HG03025 (cell line): ENCODE measurements around the gene SFT2D3.

Experiments
- ATAC-seq: cut with Tn5 transposase; IDR thresholded peaks from one replicate; pipeline ENCODE4 v1.9.1; 2021; ENCODE audit warnings: mild to moderate bottlenecking, moderate library complexity; ENCODE audit not compliant: unreplicated experiment, low FRiP score

Gene SFT2D3

DNA sequence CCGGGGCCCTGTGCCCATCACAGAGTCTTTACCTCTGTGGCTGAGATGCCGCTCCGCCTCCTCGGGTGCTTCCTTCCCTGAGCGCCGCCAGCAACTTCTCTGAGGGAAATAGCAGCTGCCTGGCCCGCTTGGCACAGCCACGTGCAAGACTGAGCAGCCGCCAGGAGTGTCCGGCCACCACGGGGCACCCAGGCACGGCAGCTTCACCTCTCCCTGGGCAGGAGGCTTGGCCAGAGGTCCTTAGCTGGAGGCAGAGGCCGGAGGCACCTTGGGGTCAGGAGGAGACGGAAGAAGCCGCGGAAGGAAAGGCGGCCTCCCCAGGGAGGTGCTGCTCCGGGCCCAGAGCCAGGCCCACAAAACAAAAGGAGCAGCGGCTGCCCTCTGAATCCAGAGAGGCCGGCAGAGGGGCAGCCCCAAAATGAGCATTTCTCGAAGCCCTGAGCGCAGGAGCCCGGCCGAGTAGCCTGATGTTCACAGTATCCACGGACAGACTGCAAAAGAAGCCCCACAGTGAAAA lies 20.0 kb upstream of the SFT2D3 start:
- no peak for ATAC-seq

DNA sequence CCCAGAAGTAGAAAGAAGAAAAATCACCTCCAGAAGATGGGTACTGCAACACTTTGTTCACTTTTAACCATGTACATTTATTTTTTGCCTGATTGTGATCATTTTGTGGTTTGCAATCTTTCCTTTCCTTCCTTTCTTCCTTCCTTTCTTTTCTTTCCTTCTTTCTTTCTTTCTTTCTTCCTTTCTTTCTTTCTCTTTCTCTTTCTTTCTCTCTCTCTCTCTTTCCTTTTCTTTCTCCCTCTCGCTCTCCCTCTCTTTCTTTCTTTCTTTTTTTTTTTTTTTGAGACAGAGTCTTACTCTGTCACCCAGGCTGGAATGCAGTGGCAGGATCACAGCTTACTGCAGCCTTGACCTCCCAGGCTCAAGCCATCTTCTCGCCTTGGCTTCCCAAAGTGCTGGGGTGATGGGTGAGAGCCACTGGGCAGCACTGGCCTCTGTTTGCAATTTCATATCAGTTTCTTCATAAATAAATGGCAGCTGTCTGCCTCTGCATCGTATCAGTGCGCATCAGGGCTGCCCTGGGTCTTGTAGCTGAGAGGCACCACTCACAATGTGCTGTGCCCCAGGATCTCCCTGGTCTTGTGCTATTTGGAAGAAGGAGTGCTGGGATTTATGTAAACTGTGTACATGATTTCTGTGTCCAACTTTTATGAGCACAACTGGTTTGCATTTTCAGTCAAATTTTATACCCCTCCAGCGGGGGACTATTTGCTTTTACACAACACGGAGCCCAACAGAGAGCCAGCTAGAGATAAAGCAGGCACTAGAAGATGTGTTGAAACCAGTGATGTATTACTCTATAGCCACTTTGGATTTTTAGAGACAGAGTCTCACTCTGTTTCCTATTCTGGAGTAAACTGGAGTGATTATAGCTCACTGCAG lies 19.1 kb upstream of the SFT2D3 start:
- ATAC-seq = no peak

DNA sequence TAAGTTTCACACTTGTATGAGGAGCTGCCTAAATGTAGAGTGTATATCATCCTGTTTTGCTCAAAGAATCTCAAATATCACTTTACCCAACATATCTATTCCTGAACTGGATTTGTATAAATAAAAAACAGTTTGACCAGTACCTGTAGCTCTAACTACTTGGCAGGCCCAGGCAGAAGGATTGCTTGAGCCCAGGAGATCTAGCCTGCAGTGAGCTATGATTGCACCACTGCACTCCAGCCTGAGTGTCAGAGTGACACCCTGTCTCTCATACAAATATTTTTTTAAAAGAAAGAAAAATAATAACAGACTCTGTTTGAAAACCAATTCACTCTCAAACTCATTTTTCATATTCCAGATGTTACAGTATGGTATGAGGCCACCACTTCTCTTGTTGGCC lies 18.2 kb upstream of the SFT2D3 start:
- no peak for ATAC-seq

DNA sequence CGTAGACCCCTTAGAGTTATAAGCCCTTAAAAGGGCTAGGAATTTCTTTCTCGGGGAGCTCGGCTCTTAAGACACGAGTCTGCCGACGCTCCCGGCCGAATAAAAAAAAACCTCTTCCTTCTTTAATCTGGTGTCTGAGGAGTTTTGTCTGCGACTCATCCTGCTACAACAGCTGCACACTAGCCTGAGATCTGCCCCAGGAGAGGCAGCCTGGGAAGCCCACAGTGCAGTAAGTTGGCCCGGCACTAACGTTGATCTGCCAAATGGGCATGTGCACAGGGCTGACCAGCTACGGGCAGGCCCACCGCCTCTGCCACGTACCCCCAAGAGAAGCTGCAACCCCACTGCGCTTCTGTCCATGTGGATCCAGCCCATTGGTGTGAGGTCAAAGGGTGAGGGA lies 17.5 kb upstream of the SFT2D3 start:
- ATAC-seq = no peak

DNA sequence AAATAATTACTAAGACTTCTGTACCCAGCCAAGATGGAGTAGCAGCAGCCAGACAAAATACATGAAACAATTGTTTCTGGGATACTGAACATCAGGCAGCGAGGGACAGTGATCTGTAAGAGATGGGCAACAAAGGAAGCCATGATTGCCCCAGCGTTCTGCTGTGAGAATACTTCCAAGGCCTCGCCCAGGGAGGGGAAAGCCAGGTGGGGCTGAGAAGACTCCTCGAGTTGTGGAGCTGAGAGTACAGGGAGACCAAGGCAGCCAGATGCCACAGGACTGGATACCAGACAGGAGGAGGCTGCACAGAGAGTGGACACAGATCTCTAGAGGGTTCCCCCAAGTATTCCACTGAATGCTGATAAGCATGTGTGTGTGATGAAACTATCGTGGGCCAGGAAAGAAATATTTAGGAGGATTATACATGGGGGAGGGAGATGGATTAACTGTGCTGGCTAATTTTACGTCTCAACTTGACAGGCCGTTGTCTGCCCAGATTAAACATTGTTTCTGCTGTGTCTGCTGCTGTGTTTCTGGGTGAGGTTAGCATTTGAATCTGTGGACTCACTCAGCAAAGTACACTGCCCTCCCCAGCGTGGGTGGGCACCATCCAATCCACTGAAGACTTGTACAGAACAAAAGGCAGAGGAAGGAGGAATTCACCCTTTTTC lies 15.8 kb upstream of the SFT2D3 start:
- ATAC-seq = no peak

DNA sequence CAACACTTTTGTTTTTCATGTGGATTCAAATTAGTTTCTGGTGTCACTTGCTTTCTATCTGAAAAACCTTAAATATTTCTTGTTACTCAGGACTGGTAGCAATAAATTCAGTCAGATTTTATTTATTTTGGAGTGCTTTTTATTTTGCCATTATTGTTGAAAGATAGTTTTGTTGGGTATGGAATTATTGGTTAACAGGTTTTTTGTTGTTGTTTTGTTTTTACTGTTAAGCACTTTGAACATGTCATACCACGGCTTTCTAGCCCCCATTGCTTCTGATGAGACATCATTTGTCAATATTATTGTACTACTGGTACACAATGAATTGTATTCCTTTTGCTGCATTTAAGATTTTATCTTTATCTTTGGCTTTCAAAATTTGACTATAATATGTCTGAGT lies 12.9 kb upstream of the SFT2D3 start:
- no peak for ATAC-seq

DNA sequence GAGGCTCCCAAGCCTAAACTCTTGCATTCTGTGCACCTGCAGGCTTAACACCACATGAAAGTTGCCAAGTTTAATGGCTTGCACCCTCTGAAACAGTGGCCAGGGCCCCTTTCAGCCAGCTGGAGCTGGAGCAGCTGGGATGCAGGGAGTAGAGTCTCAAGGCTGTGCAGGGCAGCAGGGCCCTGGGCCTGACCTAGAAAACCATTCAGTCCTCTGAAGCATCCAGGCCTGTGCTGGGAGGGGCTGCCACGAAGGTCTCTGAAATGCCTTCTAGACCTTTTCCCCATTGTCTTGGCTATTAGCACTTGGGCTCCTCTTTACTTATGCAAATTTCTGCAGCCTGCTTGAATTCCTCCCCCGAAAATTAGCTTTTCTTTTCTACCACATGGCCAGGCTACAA lies 10.6 kb upstream of the SFT2D3 start:
- ATAC-seq = no peak

DNA sequence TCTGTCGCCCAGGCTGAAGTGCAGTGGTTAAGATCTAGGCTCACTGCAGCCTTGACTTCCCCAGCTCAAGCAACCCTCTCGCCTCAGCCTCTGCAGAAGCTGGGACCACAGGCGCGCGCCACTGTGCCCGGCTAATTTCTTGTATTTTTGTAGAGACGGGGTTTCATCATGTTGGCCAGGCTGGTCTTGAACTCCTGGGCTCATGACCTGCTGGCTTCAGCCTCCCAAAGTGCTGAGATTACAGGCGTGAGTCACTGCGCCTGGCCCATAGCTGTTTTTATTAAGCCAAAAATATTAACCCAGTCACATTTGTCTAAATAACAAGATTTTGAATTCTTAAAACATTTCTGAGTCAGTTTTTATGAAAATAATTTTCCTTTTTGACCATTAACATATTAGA lies 6.3 kb upstream of the SFT2D3 start:
- no peak for ATAC-seq

DNA sequence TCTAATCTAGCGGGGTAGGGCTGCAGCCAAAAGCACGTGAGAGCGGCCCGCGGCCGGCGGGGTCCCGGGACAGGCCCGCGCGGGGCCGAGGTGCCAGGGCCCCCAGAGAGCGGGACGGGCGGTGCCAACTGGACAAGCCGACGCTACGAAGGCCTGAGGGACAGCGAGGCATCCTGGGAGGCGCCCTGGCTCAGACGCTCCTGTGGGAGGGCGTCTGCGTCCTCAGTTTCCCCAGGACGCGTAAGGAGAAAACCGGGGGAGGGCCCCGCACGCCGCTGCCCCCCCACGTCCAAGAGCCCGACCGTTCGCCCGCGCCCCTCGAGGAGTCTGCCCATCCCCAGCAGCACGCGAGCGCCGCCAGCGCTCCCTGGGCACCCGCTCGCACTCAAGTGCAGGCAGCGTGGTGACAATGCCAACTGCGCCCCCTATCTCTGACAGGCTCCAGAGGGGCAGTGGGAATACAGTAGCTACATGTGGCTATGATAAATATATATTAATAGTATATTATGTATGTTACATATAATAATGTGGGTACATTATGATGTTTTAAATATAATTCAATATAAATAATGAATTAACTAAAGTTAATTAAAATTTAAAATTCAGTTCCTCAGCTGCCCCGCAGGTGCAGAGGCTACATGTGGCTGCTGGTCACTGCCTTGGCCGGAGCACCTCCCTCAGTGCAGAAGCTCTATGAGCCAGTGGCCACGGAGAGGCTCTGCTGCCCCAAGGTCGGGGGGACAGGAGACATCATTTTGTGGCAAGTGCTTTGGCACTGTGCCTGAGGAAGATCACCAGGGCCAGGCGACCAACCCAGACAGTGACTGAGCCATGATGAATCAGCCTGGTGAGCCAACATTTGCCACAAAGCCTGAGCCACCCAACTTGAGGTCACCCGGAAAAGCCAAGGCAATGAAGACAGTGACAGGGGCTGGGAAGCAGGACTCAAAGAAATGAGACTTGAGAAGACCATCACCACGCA lies 5.5 kb upstream of the SFT2D3 start:
- no peak for ATAC-seq

DNA sequence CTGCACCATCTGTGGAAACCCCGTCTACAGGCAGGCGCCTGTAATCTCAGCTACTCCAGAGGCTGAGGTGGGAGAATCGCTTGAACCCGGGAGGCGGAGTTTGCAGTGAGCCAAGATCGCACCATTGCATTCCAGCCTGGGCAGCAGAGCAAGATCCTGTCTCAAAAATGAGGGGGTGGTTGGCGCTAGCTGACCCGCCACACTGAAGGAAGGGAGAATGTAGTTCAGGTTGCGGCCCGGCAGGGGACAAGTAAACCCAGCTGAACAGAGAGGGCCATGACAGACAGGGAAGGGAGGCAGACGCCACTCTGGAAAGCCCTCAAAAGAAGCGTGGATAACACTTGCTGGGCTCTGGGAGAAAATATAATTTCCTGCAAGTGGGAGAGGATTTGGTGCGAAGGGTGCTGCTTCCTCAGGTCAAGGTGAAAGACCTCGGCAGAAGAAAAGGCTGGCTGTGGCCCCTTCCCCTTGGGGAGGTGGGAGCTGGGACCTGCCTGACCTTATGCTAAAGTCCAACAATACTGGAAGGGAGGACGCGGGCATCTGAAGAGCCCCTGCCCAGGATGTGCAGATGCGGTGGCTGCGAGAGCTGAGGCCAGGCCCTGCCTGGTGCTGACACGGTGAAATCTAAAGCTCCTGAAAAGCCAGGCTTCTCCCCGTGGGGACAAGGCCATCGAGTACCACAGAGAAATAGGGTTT lies 3.7 kb upstream of the SFT2D3 start:
- no peak for ATAC-seq

DNA sequence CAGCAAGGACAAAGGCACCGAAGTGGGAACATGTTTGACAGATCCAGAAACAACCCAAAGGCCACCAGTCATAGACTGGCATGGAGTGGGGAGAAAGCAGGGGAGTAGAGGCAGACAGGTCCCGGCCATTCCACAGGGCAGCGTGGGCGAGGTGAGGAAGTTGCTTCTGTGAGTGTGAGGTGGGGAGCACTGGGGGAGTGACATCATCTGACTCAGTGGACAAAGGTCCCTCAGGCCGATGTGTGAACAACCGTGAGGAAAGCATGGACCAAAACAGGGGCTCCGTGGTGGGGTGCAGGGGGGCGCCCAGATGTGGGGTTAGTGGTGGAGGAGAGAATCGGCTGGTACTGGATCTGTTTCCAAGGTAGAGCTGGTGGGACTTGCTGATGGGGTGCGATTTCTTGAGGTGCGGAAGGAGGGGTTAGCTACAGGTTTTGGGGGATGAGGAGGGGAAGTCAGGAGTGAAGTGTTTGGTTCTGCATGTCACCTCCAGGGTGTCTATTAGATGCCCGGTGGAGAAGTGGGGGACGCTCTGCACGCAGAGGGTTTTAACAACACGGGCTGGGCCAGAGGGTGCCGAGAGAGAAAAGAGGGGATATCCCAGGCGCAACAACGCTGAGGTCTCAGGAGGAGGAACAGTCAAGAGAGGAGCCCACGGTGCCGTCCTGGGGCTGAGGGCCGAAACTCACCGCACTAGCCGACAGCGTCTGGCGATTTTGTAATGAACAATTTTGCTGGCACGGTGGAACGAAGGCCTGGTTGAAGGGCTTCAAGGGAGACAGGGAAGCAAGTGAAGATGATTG lies 2.5 kb upstream of the SFT2D3 start:
- ATAC-seq = no peak

DNA sequence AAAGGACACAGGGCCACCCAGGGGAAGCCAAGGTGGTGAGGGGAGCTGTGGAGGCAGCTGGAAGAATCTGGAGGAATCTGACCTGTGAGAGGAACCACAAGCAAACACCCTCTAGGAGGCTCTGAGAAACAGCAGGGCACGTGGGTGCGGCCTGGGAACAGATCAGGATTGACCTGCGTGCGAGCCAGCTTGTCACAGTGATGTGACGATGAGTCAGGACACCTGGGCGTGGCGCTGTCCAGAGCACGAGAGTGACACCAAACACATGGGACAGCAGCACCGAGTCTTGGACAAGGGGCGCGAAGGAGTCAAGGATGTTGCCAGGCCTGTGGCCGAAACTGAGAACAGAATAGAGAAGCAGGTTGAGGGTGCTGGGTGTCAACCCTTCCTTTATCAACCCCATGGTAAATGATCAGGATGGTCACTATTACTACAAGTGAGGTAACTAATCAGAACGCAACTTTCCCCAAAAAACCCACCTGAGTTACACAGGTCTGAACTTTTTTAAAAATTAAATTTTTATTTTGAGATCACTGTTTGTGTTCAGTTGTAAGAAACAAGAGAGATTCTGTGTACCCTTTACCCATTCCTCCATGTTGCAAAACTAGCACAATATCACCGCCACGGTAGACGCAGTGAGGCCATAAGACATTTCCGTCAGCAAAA lies 637 bp upstream of the SFT2D3 start:
- ATAC-seq = peak; percentile 45

DNA sequence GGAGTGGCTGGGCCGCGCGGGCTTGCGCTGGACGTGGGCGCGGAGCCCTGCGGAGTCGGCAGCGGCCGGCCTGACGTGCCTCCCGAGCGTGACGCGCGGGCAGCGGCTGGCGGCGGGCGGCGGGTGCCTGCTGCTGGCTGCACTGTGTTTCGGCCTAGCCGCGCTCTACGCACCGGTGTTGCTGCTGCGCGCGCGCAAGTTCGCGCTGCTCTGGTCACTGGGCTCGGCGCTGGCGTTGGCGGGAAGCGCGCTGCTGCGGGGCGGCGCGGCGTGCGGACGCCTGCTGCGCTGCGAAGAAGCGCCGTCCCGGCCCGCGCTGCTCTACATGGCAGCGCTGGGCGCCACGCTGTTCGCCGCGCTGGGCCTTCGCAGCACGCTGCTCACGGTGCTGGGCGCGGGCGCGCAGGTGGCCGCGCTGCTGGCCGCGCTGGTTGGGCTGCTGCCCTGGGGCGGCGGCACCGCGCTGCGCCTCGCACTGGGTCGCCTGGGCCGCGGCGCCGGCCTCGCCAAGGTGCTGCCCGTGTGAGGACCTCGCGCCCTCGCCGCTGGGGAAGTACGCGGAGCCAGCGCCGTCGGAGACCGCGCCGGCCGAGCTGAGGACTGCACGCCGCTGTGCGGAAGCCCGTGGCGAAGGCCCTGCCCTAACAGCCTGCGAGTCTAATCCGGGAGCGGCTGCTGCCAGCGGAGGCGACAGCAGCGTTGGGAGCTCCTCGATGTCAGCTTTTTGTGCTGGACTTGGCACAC lies 526 bp downstream of the SFT2D3 start:
- ATAC-seq = peak; percentile 43

DNA sequence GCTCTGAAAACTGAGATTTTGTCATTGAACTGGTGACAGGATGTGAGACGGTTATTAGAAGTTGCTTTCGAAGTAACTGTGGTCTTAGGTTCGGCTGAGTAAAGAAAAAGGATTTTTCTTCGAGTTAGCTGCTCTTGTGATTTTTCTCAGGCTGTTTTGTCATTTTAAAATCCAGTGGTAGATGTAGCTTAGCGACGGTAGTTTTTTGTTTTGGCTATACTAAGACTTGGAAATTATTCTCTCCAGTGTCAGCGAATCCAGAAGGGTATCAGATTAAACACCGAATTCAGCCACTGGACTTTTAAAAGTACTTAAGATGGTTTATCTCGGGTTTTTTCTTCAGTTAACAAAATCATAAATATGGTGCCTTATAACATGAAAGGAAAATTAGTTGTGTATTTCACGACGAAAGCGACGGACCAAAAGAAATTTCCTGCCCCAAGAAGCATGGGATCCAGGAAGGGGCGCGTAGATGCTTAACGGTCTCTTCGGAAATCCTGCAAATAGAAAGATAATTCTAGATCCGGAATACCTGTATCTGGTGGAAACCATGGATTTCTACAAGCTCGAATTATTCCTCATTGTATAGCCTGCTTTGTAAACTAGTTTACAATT lies 1.2 kb downstream of the SFT2D3 start:
- no peak for ATAC-seq

DNA sequence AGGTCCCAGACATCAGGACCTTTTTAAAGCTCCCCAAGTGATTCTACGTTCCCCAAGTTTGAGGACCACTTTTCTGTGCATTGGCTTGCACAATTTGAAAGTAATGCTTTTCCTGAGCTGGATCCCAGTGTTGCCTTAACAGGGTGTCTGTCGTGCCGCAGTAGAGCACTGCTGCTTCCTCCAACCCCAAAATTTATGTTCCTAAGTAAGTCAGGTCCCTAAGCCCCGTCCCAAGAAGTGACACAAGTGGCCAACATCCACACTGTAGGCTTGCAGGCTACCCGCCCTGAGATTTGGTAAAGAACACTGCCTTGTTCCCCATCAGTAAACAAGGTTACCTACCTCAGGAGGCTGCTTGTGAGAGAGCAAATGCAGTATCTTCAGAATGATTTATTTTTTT lies 2.0 kb downstream of the SFT2D3 start:
- ATAC-seq = no peak

DNA sequence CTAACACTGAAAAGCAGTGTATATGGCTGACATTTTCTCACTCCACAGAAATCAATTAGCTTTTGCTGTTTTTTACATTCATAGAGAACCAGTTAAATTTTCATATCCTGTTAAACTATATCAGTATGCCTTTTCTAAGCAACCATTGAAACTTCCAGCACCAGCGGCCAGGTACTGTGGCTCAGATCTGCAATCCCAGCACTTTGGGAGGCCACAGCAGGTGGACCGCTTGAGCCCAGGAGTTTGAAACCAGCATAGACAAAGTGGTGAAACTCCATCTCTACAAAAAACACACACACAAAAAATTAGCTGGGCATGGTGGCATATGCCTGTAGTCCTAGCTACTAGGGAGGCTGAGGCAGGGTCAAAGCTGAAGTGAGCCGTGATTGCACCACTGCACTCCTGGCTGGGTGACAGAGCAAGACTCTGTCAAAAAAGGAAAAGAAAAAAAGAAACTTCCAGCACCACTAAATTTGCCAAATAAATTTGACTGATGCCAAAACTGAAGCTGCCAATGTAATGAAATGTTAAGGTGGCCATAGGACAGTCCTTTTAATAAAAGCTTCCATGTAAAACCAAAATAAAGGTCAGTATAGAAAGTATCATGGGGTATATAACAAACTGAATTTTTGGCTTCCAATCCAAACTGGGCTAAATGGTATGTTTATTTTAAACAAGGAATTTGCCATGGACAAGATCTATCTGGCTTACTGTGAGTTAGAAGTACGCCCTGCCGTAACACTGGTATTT lies 3.5 kb downstream of the SFT2D3 start:
- no peak for ATAC-seq
